Frontal cortex (tissue), 4 donors: Measurements from ENCODE around the gene SAA1. TPM values are rescaled to one million over a fixed set of nuclear protein-coding genes. Genes with fewer than 3 reads are reported as not detected.

Source experiments
- DNase-seq, 2 donors: peaks; one replicate each; pipeline ENCODE4 v3.0.0; 2012; ENCODE audit warnings: low spot score in 2 of 2
- FAIRE-seq: peaks from 2 replicates; lab custom pipeline; 2012; peaks lifted over from hg19 to GRCh38; lab: Jason Lieb, UNC
- small RNA-seq: library from RNA; depleted of rRNA; stranded (forward); fragments of <200 nt; gene quantifications from one replicate; pipeline ENCODE3, GENCODE V24; 2014
- total RNA-seq: library from RNA; depleted of rRNA; stranded (reverse); fragments of >200 nt; gene quantifications from one replicate; pipeline ENCODE4 v1.2.3, GENCODE V29; 2014
- donor health status: control.
- donor health status: control.
- donor health status: control.

Gene SAA1
- total RNA-seq, 1 donor from 2014 or later: not detected

GRCh38 chr11:18307461-18308139 lies 41.5 kb downstream of the SAA1 start:
- peak; percentile 43 for FAIRE-seq
- DNase-seq: no peak

DNA sequence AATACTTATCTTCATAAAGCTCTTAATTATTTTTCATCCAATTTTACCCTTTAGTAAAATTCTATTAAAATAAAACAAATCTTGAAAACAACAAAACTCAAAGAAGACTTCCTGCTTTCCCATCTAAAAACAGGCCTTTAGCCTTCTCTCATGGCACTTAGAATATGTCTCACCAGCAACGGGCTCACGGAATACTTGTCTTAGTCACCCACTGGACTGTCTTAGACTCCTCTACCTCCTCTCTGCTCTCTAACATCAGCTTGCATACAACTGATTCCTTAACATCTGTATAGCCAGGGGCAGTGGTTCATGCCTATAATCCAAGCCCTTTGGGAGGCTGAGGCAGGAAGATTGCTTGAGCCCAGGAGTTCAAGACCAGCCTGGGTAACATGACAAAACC lies 42.2 kb downstream of the SAA1 start:
- FAIRE-seq (no peak), DNase-seq (no peak)

DNA sequence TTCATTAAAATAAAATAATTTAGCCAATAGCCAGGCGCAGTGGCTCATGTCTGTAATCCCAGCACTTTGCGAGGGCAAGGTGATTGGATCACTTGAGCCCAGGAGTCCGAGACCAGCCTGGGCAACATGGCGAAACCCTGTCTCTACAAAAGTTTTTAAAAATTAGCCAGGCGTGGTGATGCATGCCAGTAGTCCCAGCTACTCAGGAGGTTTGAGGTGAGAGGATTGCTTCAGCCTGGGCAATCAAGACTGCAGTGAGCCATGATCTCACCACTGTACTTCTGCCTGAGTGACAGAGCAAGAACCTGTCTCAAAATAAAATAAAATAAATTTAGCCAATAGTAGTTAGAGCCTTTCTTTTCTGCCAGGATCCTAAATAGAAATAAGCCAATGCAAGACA lies 43.6 kb downstream of the SAA1 start:
- DNase-seq: no peak
- FAIRE-seq: no peak

DNA sequence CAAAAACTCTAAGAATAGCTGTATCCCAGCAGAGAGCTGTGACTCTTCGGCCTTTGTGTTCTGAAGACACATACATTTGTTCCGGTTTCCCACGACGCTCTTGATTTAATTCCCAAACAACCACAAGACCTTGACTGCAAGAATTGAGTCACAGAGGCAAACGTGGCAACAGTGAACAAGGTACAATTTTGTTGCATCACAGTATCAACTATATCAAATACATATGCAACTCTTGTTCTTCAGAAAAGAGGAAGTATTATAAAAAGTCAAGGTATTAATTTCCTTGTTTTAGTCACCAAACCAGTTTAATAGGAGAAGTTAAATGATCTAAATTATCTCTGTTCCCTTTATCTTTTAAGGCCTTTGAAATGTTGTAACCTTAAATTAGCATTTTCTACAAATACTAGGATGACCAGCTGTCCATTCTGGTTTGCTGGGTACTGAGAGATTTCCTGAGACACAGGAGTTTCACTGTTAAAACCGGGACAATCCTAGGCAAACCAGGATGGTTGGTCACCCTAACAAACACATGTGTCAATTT lies 44.8 kb downstream of the SAA1 start:
- FAIRE-seq: no peak
- DNase-seq: no peak

- no peak for FAIRE-seq
- no peak for DNase-seq
Measured at GRCh38 chr11:18312012-18312411, 45.9 kb downstream of the SAA1 start.

GRCh38 chr11:18312663-18313420 lies 46.8 kb downstream of the SAA1 start:
- FAIRE-seq (no peak), DNase-seq (no peak)

- DNase-seq (no peak), FAIRE-seq (no peak)
Measured at GRCh38 chr11:18313965-18314763, 48.1 kb downstream of the SAA1 start.

- DNase-seq: no peak
- no peak for FAIRE-seq
Measured at GRCh38 chr11:18314784-18315523, 48.9 kb downstream of the SAA1 start.

DNA sequence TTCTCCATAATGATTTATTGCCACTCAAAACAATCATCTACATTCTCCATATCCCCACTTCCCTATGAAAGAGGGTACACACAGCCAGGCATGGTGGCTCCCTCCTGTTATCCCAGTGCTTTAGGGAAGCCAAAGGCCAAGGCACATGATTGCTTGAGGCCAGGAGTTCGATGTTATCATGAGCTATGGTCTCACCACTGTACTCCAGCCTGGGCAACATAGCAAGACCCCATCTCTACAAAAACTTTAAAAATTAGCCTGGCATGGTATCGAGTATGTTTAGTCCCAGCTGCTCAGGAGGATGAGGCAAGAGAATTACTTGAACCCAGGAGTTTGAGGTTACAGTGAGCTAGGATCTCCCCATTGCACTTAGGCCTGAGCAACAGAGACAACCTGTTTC lies 49.8 kb downstream of the SAA1 start:
- DNase-seq (no peak), FAIRE-seq (no peak)

GRCh38 chr11:18317551-18317950 lies 51.5 kb downstream of the SAA1 start:
- no peak for FAIRE-seq
- DNase-seq: no peak

Small RNA genes within 50 kb of the gene (small RNA-seq; reads per million reads assigned to genes)
- gene RNA5SP333 (not detected), gene RNA5SP334 (not detected)

Other genes with a start within 250 kb of the SAA1 start
- 0.41 TPM for gene TPH1, start 220.0 kb upstream of the SAA1 start, total RNA-seq
- 29.3 TPM for gene SAAL1, start 160.2 kb upstream of the SAA1 start, total RNA-seq
- gene MRGPRX3, start 133.7 kb upstream of the SAA1 start, total RNA-seq: not detected
- not detected for gene MRGPRX4, start 93.4 kb upstream of the SAA1 start, total RNA-seq
- gene SAA4, start 29.5 kb upstream of the SAA1 start, total RNA-seq: not detected
- gene SAA2, start 17.6 kb upstream of the SAA1 start, total RNA-seq: 0.41 TPM
- 191 TPM for gene HPS5, start 55.9 kb downstream of the SAA1 start, total RNA-seq
- gene GTF2H1, start 56.3 kb downstream of the SAA1 start, total RNA-seq: 69.7 TPM
- 121 TPM for gene LDHA, start 128.3 kb downstream of the SAA1 start, total RNA-seq
- not detected for gene LDHC, start 146.1 kb downstream of the SAA1 start, total RNA-seq
- gene LDHAL6A, start 189.6 kb downstream of the SAA1 start, total RNA-seq: 0.82 TPM